HuH-7 (cell line): Measurements from ENCODE around the gene GPR132.

Source experiments
- DNase-seq: peaks from one replicate; pipeline ENCODE4 v3.0.0; 2011; ENCODE audit warnings: low spot score

The GPR132 gene

GRCh38 chr14:105061428-105062047 is 3.7 kb downstream of the GPR132 start:
- DNase-seq = no peak

- DNase-seq = no peak
Observed at GRCh38 chr14:105060751-105061427, 4.3 kb downstream of the GPR132 start.

DNA sequence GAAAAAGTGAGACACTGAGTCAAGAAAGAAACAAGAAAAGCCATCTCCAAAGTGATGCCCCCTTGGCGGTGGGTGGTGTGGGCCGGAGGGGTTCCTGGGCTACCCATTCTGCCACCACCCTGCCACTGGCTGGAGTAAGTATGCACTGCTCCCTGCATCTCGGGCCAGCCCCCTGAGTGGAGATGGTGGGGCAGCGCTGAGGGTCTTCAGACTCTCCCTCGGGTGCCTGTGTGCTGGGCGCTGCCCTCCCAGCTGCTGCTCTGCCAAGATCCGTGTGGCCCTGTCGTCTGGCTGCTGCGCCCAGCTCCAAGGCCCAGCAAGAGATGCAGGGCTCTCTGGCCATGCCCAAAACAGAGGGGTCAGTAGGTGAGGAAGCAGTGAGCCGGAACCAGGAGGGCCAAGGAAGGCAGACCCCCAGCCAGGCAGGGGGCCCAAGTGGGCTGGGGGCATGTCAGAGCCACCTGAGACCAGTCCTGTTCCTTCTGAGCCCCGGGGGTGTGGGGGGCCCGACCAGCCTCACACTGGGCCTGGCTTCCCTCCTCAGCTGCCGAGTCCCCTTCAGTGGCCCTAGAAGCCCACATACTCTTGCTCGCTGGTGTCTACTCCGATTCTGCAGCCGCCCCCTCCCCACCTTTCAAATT is 5.2 kb downstream of the GPR132 start:
- DNase-seq = no peak

DNA sequence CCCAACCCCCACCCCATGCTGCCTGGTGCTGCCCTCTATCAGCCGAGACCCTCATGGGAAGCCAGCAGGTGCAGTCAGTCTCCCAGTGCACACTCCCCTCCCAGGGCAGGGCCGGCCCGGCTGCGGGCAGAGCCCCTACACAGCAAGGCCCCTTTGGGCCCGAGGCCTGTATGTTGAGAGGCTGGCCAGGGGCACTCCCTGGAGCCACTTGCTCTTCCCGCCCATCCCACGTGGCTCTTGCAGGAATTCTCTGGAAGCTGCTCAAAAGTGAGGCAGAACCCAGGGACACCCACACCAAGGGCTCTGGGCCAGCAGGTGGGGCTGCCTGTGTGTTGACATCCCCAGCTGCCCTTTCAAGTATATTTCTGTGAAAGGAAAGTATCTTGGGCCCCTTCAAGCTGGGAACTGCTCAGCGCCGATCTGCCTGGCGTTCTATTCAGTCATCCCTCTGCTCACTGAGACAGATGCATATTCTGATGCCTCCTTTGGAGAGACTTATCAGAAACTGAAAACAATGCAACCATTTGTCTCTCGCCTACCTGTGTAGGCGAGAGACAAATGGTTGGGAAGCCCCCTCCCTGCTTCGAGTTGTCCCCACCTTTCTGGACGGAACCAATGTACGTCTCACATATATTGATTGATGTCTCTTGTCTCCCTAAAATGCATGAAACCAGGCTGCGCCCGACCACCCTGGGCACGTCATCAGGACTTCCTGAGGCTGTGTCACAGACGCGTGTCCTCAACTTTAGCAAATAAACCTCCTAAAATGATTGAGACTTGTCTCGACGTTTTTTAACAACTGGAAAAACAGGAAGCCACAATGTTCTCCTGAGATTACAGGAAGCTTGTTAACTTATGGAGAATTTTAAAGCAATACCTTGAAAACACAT is 6.0 kb downstream of the GPR132 start:
- DNase-seq = no peak

DNA sequence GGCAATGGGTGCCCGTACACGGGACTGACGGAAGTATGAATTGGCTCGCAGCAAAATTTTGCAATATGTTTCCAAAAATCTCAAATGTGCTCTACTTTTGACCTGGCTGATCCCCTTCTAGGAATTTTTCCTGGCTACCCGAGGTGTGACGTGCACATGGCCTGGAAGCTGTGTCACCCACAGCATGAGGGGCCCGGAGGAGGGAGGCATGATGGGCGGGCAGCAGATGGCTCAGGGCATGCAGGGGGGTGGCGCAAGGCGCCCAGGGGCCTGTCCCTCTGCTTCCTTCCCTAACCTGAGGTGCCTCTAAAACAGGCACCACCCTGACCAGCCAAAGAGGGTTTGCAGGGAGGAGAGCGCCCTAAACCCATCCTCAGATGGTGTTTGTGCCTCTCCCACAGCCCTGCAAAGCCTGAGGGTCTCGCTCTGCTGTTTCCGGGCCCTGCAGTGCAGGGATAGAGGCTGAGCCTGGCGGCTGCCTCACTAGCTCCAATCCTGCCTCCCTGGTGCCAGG is 6.7 kb downstream of the GPR132 start:
- DNase-seq = no peak

- no peak for DNase-seq
Observed at GRCh38 chr14:105056303-105056831, 8.9 kb downstream of the GPR132 start.

DNA sequence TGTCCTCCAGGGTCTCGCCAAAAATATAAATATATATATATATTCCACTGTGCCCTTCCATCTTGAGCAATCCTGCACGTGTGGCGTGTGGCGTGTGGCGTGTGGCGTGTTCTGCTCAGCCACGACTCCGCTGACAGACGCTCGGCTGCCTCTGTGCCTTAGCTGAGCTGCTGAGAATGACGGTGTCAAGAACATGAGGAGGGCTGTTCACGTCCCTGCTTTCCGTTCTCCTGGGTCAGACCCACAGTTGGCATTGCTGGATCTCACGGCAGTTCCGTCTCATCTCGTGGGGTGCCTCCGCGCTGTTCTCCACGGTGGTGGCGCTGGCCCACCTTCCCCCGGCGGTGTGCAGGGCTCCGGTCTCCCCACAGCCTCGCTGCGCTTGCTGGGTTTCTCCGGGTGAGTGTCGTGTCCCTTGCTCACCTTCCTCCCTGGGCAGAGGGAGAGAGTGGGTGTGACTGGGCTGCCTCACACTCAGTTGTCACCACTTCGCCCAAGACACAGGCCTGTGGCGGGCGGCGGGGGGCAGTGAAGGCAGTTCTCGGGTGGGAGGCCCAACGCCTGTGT is 9.4 kb downstream of the GPR132 start:
- no peak for DNase-seq

DNA sequence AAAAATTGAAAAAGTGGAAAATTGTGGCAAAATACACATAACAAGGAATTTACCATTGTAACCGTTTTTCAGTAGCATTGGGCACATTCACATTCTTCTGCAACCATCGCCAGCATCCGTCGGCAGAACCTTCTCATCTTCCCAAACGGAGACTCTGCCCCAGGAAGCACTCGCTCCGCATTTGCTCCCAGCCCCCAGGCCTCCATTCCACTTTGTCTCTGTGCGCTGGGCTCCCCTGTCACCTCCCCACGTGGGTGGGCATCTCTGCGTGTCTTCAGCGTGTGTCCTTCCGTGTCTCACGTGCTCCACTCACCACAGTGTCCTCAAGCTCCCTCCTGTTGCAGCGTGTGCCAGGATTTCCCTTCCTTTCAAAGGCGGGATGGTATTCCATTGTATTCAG is 9.9 kb downstream of the GPR132 start:
- DNase-seq = no peak

DNA sequence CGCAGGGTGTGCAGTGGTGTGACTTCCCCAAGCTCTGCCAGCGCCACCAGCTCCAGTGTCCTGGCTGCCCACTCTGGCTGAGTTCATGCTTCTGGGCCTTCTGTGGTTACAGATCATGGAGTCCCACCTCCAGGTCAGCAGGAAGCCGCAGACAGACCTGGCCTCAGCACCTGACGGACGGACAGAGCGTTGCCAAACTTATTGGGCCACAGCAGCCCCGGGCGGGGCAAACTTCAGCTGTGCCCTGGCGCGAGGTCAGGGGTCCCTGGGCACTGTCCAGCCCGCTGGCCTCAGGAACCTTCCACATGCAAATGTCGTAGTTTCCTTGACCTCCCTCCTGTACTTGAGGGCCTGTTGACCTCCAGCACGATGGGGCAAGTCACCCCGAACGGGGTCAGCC is 11.2 kb downstream of the GPR132 start:
- DNase-seq = no peak

GRCh38 chr14:105053421-105053820 is 11.8 kb downstream of the GPR132 start:
- DNase-seq = no peak

GRCh38 chr14:105052110-105052458 is 13.1 kb downstream of the GPR132 start:
- no peak for DNase-seq

GRCh38 chr14:105051182-105052109 is 13.8 kb downstream of the GPR132 start:
- DNase-seq = no peak

GRCh38 chr14:105050551-105050897 is 14.7 kb downstream of the GPR132 start:
- no peak for DNase-seq

DNA sequence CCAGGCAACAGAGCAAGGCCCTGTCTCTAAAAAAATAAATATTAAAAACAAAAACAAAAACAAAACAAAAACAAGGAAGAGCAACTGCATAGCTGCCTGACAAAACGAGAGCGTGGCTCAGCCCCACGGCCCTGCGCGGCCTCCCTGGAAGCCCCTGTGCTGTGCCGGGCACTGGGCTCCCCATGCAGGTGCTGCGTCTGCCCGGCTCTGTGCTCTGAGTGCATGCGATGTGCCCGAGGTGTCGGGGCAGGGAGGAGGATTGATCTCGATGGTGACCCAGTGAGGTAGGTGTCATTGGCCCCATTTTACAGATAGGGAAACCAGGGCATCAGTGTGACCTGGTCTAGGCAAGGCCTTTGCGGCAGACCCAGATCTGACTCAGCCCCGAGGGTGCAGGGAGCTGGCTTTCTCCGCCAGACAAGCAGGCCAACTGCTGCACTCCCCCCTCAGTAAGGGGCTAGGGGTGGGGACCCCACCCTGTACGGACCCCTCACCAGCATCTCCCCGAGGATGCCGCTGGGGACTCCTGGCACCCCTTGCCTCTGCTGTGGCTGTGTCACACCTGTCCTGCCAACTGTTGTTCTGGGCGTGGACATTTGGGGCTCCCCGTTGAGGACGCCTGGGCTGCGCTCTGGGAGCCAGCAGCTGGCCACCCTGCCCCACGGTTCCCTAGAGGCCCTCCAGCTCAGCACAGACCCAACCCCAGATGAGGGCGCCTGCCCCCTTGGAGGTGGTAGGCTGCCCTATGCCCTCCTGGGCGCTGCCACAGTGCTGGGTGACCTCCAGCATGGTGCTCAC is 15.3 kb downstream of the GPR132 start:
- DNase-seq = no peak

DNA sequence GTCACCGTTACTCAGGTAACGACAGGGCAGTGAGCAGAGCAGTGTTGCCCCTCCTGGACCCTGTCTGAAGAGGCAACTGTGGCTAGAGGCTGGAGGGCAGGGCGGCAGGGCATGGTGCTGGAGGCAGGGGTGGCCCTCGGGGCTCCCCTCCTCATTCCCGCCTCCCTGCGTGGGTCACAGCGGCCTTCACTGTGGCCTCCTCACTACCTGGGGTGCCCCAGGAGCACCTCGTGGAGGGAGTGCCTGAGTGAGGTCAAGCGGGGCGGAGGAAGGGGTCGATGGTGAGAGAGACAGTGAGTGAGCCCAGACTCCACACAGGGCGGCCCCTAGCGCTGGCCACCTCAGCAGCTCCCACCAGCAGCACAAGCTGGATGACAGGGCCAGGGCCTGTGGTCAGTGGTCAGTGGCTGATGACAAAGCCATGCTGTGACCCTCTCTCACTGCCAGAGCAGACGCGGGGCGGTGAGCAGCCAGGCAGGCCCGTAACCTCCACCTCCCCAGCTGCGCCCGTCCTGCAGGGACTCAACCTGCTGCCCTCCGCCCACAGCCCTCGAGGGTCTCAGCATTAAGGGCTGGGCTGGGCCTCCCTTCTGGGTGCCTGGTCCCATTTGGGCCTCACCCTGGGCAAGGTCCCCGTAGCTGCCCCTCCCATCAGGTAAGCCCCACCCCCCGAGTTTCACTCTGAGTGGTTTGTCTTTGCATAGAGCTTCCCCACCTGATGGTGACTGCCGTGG is 17.8 kb downstream of the GPR132 start:
- DNase-seq = no peak

DNA sequence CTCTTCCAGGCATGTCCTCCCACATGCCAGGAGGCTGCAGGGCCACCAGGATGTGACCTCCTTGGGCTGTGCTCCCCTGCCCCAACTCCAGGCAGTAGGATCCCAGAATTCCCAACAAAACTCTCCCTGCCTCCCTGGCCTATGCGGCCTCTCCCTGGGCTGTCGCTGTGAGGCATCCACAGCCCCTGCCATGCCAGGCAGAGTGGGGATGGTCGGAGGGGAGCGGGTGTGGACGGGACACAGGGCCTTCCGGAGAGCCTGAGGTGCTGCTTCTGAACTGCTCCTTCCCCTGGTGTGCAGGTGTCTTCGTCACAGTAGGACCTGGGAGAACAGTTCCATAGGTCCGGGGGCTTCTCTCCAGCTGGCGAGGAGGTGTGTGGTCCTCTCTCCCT is 18.3 kb downstream of the GPR132 start:
- peak; percentile 4 for DNase-seq

DNA sequence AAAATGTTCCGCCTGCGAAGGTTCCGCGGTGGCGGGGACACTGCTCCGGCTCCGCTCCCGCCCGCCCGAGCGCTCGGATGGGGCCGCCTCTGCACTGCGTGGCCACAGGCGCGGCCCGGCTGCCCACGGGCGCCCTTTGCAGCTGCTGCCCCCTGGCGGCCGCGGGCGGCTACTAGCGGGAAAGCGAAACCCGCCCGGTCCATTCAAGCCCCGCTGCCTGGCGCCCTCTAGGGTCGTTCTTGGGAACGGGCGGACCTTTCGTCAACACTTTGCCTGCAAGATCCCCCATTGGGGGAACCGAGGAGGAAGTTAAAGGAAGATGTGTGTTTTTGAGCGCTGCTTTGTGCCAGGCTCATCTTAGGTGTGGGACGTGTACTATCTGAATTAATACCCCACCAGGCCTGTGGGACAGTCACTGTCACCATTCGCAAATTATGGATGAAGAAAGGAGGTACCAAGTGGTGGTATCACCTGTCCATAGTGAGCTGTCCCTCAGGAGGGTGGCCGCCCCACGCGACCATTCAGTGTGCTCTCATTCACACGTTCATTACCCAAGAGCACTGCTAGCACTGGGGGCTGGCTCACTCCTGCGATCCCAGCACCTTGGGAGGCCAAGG is 19.4 kb downstream of the GPR132 start:
- DNase-seq = peak; percentile 97

GRCh38 chr14:105043641-105044040 is 21.6 kb downstream of the GPR132 start:
- DNase-seq = no peak

- DNase-seq = no peak
Observed at GRCh38 chr14:105042813-105043212, 22.4 kb downstream of the GPR132 start.
